WTC11 (cell line): ENCODE data around the gene CCM2. TPM values are rescaled to one million over a fixed set of nuclear protein-coding genes. Genes with fewer than 3 reads are reported as not detected.

Experiments
- ATAC-seq: fragments of 200-7000 bp; cut with Tn5 transposase; 2 replicates; pipeline ENCODE4 v1.10.0; 2021; ENCODE audit warnings: mild to moderate bottlenecking, moderate library complexity
- CTCF ChIA-PET: fragments of 300-600 bp; sonication (Branson Sonifier 250); formaldehyde crosslinking; loops from one replicate; lab custom pipeline; 2021; ENCODE audit warnings: antibody characterized with exemption; lab: Charles Lee
- POLR2A ChIA-PET: fragments of 350-600 bp; sonication (Branson Sonifier 250); formaldehyde crosslinking; loops from one replicate; lab custom pipeline; 2021; ENCODE audit warnings: antibody characterized with exemption; lab: Charles Lee
- DNase-seq: peaks from one replicate; pipeline ENCODE4 v3.0.0; 2021; ENCODE audit warnings: low spot score
- H3K27ac Mint-ChIP-seq: 2 replicates; pipeline ENCODE4 v1.8.0; 2021; ENCODE audit warnings: mixed read lengths
- H3K27me3 Mint-ChIP-seq: 2 replicates; pipeline ENCODE4 v1.8.0; 2021; ENCODE audit warnings: low read depth, mild to moderate bottlenecking, moderate library complexity, mixed read lengths
- H3K36me3 Mint-ChIP-seq: 2 replicates; pipeline ENCODE4 v1.8.0; 2021; ENCODE audit warnings: mixed read lengths
- H3K4me1 Mint-ChIP-seq: 2 replicates; pipeline ENCODE4 v1.8.0; 2022; ENCODE audit warnings: mixed read lengths
- H3K4me3 Mint-ChIP-seq: 2 replicates; pipeline ENCODE4 v1.8.0; 2021; ENCODE audit warnings: mild to moderate bottlenecking, moderate library complexity, mixed read lengths
- H3K9me3 Mint-ChIP-seq: 2 replicates; pipeline ENCODE4 v1.8.0; 2021; ENCODE audit warnings: mixed read lengths
- CREM ChIP-seq: sonication (generic); formaldehyde crosslinking; IDR thresholded peaks from 2 replicates; pipeline ENCODE4 v1.8.1; 2022; ENCODE audit warnings: mild to moderate bottlenecking, missing genetic modification reagents, moderate library complexity
- ETV6 ChIP-seq: sonication (generic); formaldehyde crosslinking; IDR thresholded peaks from 2 replicates; pipeline ENCODE4 v1.8.1; 2022; ENCODE audit warnings: mild to moderate bottlenecking, missing genetic modification reagents
- FOXP1 ChIP-seq: sonication (generic); formaldehyde crosslinking; IDR thresholded peaks from 2 replicates; pipeline ENCODE4 v1.8.0; 2022; ENCODE audit warnings: missing genetic modification reagents, mild to moderate bottlenecking, moderate library complexity, borderline replicate concordance
- GTF2I ChIP-seq: fragments of 250-450 bp; sonication (Bioruptor Pico); conservative IDR thresholded peaks from 2 replicates; pipeline ENCODE4 v1.4.0; 2021; ENCODE audit warnings: mild to moderate bottlenecking
- HMGA2 ChIP-seq: fragments of 250-450 bp; sonication (Bioruptor Pico); IDR thresholded peaks from 2 replicates; pipeline ENCODE4 v1.4.0; 2021; ENCODE audit warnings: mild to moderate bottlenecking, moderate library complexity
- HMGXB4 ChIP-seq: sonication (generic); formaldehyde crosslinking; IDR thresholded peaks from 2 replicates; pipeline ENCODE4 v1.8.1; 2023; ENCODE audit warnings: mild to moderate bottlenecking, moderate library complexity, missing genetic modification reagents
- KAT7 ChIP-seq: sonication (generic); formaldehyde crosslinking; IDR thresholded peaks from 2 replicates; pipeline ENCODE4 v1.8.1; 2023; ENCODE audit warnings: missing genetic modification reagents, mild to moderate bottlenecking, borderline replicate concordance
- MXD4 ChIP-seq: fragments of 250-450 bp; sonication (Bioruptor Pico); IDR thresholded peaks from 2 replicates; pipeline ENCODE4 v1.8.0; 2021; ENCODE audit warnings: mild to moderate bottlenecking, moderate library complexity, borderline replicate concordance
- NFATC4 ChIP-seq: fragments of 250-450 bp; sonication (Bioruptor Pico); IDR thresholded peaks from 2 replicates; pipeline ENCODE4 v1.9.0; 2021; ENCODE audit warnings: mild to moderate bottlenecking
- NR2C2 ChIP-seq: sonication (generic); formaldehyde crosslinking; IDR thresholded peaks from 2 replicates; pipeline ENCODE4 v1.8.0; 2022; ENCODE audit warnings: mild to moderate bottlenecking, missing genetic modification reagents
- PRRX2 ChIP-seq: fragments of 250-450 bp; sonication (Bioruptor Pico); IDR thresholded peaks from 2 replicates; pipeline ENCODE4 v1.8.0; 2021; ENCODE audit warnings: mild to moderate bottlenecking
- RELA ChIP-seq: sonication (generic); formaldehyde crosslinking; IDR thresholded peaks from 2 replicates; pipeline ENCODE4 v1.8.1; 2022; ENCODE audit warnings: missing genetic modification reagents, mild to moderate bottlenecking, borderline replicate concordance
- RORB ChIP-seq: fragments of 250-450 bp; sonication (Bioruptor Pico); IDR thresholded peaks from 2 replicates; pipeline ENCODE4 v1.9.0; 2021; ENCODE audit warnings: mild to moderate bottlenecking
- SP1 ChIP-seq: sonication (generic); formaldehyde crosslinking; conservative IDR thresholded peaks from 2 replicates; pipeline ENCODE4 v1.8.1; 2022; ENCODE audit warnings: missing genetic modification reagents
- TEAD4 ChIP-seq: sonication (generic); formaldehyde crosslinking; IDR thresholded peaks from 2 replicates; pipeline ENCODE4 v1.8.0; 2022; ENCODE audit warnings: mild to moderate bottlenecking, missing genetic modification reagents
- ZNF232 ChIP-seq: sonication (generic); formaldehyde crosslinking; IDR thresholded peaks from 2 replicates; pipeline ENCODE4 v1.8.0; 2022; ENCODE audit warnings: mild to moderate bottlenecking, missing genetic modification reagents
- total RNA-seq: library from RNA; stranded (reverse); gene quantifications from 3 replicates; pipeline ENCODE4 v1.2.3, GENCODE V29; 2021
- TF ChIP-seq, protein P1 (sequence below): fragments of 250-450 bp; sonication (Bioruptor Pico); IDR thresholded peaks from 2 replicates; pipeline ENCODE4 v2.1.2; 2022; ENCODE audit warnings: mild to moderate bottlenecking, moderate library complexity
- TF ChIP-seq, protein P2 (sequence below): sonication (generic); formaldehyde crosslinking; IDR thresholded peaks from 2 replicates; pipeline ENCODE4 v1.8.1; 2022; ENCODE audit warnings: low read depth, missing genetic modification reagents, borderline replicate concordance
- TF ChIP-seq, protein P3 (sequence below): sonication (generic); formaldehyde crosslinking; IDR thresholded peaks from 2 replicates; pipeline ENCODE4 v1.8.1; 2023; ENCODE audit warnings: mild to moderate bottlenecking, missing genetic modification reagents, moderate library complexity
- TF ChIP-seq, protein P4 (sequence below): fragments of 200-600 bp; IDR thresholded peaks from 2 replicates; pipeline ENCODE4 v1.8.0; 2022; ENCODE audit warnings: antibody characterized with exemption
- TF ChIP-seq, protein P5 (sequence below): fragments of 250-450 bp; sonication (Bioruptor Pico); conservative IDR thresholded peaks from 2 replicates; pipeline ENCODE4 v1.9.0; 2021; ENCODE audit warnings: mild to moderate bottlenecking
- TF ChIP-seq, protein P6 (sequence below): sonication (generic); formaldehyde crosslinking; IDR thresholded peaks from 2 replicates; pipeline ENCODE4 v1.8.1; 2022; ENCODE audit warnings: missing genetic modification reagents, borderline replicate concordance

Gene CCM2
- total RNA-seq, 1 experiment from 2014 or later, result 32.7 TPM

DNA sequence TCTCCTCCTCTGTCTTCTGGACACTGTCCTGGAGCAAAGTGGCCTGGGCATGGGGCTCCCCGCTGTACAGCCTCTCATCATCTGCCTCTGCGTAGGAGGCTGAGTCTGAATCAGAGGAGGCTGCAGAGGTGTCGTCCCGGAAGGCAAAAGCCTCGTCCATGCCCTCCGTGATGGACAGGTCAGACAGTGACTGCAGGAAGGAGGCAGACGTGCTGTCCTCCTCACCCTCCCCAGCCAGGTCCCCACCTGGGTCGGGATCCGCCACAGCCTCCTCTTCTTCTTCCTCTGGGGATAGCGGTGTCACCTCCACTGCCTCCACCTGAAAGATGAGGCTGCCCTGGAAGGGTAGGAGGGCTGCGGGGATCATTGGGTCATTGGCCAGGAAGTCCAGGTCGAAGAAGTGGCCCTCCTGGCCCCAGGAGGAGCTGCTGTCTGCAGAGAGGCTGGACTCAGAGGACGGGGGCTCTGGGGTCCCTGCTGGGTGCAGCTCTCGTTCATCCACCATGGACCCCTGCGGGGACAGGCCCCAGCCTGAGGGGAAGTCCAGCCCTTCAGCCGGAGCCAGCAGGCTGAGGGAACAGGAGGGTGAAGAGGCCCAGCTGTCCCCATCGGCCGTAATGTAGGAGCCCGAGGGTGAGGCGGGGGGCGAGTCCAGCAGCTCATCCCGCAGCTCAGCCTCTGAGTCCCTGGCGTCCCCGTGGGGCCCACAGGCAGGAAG is 85.1 kb downstream of the CCM2 start:
- ATAC-seq, result no peak
- Mint-ChIP-seq H3K4me1 (no peaks in the 10 kb centered on the region), H3K27ac (no peak overlapping the region), H3K36me3 (no peaks in the 10 kb centered on the region), H3K4me3 (no peak overlapping the region), H3K9me3 (0 out of 2 replicates have a peak, but pooled peaks cover 2% of the 10 kb centered on the region), H3K27me3 (peaks cover 21% of the 10 kb centered on the region)
- TF ChIP-seq, protein P1, sequence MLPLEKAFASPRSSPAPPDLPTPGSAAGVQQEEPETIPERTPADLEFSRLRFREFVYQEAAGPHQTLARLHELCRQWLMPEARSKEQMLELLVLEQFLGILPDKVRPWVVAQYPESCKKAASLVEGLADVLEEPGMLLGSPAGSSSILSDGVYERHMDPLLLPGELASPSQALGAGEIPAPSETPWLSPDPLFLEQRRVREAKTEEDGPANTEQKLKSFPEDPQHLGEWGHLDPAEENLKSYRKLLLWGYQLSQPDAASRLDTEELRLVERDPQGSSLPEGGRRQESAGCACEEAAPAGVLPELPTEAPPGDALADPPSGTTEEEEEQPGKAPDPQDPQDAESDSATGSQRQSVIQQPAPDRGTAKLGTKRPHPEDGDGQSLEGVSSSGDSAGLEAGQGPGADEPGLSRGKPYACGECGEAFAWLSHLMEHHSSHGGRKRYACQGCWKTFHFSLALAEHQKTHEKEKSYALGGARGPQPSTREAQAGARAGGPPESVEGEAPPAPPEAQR (CRISPR knock-in tag), result no peak
- TF ChIP-seq CREM (CRISPR knock-in tag), result no peak
- TF ChIP-seq ZNF232 (CRISPR knock-in tag), result no peak
- no peak for TF ChIP-seq RORB
- TF ChIP-seq TEAD4 (CRISPR knock-in tag), result no peak
- no peak for TF ChIP-seq HMGXB4 (CRISPR knock-in tag)
- no peak for TF ChIP-seq KAT7 (CRISPR knock-in tag)
- TF ChIP-seq NR2C2 (CRISPR knock-in tag), result no peak
- no peak for TF ChIP-seq NFATC4 (CRISPR knock-in tag)
- no peak for TF ChIP-seq SP1 (CRISPR knock-in tag)
- TF ChIP-seq, protein P2, sequence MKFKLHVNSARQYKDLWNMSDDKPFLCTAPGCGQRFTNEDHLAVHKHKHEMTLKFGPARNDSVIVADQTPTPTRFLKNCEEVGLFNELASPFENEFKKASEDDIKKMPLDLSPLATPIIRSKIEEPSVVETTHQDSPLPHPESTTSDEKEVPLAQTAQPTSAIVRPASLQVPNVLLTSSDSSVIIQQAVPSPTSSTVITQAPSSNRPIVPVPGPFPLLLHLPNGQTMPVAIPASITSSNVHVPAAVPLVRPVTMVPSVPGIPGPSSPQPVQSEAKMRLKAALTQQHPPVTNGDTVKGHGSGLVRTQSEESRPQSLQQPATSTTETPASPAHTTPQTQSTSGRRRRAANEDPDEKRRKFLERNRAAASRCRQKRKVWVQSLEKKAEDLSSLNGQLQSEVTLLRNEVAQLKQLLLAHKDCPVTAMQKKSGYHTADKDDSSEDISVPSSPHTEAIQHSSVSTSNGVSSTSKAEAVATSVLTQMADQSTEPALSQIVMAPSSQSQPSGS (CRISPR knock-in tag), result no peak
- no peak for TF ChIP-seq HMGA2 (CRISPR knock-in tag)
- TF ChIP-seq PRRX2 (CRISPR knock-in tag), result no peak
- no peak for TF ChIP-seq FOXP1 (CRISPR knock-in tag)
- TF ChIP-seq ETV6 (CRISPR knock-in tag), result no peak
- TF ChIP-seq, protein P3, sequence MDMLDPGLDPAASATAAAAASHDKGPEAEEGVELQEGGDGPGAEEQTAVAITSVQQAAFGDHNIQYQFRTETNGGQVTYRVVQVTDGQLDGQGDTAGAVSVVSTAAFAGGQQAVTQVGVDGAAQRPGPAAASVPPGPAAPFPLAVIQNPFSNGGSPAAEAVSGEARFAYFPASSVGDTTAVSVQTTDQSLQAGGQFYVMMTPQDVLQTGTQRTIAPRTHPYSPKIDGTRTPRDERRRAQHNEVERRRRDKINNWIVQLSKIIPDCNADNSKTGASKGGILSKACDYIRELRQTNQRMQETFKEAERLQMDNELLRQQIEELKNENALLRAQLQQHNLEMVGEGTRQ, result no peak
- DNase-seq, result no peak
- CTCF ChIA-PET, result no interaction called here
- POLR2A ChIA-PET, result no interaction called here

DNA sequence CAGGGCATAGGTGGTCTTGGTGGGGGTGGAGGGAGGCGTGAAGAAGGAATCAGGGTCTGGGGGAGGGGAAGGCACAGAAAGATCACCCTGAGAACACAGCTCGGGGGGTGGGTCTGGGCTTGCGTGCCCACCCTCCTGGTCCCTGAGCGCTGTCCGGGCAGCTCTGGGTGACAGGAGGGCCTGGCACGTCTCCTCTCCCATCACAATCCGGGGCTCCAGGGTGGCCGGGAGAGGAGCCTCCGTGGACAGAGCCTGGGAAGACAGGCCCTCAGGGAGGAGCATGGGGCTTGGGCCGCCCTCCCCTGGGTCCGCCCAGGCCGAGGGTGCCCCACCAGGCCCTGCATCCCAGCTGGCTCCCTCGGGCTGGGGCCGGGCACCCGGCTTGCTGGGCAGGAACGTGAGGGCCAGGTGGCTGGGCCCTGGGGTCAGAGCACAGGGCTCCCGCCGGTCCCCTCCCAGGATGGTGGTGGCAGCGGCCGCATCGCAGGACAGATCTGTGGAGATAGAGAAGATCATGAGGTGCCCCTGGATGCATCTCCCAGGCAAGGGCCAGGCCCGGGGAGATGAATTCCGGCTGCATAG is 85.7 kb downstream of the CCM2 start:
- no peak overlapping the region; the same call in 1 of the 2 replicates for H3K4me3 Mint-ChIP-seq
- ATAC-seq (no peak), DNase-seq (no peak)
- POLR2A ChIA-PET, result no interaction called here
- H3K4me1 Mint-ChIP-seq, result no peaks in the 10 kb centered on the region
- no peak overlapping the region for H3K27ac Mint-ChIP-seq
- H3K9me3 Mint-ChIP-seq, result no peaks in the 10 kb centered on the region
- H3K36me3 Mint-ChIP-seq, result no peaks in the 10 kb centered on the region
- CTCF ChIA-PET, result no interaction called here
- H3K27me3 Mint-ChIP-seq, result peaks cover 24% of the 10 kb centered on the region
- TF ChIP-seq, protein P4, sequence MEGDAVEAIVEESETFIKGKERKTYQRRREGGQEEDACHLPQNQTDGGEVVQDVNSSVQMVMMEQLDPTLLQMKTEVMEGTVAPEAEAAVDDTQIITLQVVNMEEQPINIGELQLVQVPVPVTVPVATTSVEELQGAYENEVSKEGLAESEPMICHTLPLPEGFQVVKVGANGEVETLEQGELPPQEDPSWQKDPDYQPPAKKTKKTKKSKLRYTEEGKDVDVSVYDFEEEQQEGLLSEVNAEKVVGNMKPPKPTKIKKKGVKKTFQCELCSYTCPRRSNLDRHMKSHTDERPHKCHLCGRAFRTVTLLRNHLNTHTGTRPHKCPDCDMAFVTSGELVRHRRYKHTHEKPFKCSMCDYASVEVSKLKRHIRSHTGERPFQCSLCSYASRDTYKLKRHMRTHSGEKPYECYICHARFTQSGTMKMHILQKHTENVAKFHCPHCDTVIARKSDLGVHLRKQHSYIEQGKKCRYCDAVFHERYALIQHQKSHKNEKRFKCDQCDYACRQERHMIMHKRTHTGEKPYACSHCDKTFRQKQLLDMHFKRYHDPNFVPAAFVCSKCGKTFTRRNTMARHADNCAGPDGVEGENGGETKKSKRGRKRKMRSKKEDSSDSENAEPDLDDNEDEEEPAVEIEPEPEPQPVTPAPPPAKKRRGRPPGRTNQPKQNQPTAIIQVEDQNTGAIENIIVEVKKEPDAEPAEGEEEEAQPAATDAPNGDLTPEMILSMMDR, result no peak
- TF ChIP-seq GTF2I (CRISPR knock-in tag) (no peak), RELA (no peak), HMGA2 (CRISPR knock-in tag) (no peak), RORB (no peak), MXD4 (CRISPR knock-in tag) (no peak)
- TF ChIP-seq, protein P3, result no peak
- TF ChIP-seq, protein P5, sequence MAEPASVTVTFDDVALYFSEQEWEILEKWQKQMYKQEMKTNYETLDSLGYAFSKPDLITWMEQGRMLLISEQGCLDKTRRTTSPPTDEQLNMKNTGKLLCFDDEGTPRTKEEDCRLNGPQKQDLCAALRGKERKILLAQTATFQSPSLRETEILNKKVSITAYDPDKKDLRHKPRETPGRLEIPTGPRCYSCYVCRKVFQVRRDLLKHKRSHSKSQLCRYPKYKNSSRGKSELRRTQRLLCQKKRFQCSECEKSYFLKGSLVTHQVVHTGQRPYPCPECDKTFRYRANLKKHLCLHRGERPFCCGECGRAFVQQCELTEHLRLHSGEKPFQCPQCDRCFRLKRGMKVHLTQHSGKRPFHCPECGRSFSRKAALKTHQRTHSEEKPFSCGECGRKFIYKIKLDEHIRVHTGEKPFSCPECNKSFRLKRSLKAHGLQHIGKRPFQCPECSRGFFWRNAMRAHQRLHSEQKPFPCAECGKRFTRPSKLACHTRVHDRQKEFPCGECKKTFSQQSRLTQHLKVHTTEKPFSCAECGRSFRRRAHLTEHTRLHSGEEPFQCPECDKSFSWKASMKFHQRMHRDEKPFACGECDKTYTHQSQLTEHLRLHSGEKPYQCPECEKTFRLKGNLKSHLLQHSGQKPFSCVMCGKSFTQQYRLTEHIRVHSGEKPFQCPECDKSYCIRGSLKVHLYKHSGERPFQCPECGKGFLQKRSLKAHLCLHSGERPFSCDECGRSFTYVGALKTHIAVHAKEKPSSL, result no peak
- TF ChIP-seq, protein P6, sequence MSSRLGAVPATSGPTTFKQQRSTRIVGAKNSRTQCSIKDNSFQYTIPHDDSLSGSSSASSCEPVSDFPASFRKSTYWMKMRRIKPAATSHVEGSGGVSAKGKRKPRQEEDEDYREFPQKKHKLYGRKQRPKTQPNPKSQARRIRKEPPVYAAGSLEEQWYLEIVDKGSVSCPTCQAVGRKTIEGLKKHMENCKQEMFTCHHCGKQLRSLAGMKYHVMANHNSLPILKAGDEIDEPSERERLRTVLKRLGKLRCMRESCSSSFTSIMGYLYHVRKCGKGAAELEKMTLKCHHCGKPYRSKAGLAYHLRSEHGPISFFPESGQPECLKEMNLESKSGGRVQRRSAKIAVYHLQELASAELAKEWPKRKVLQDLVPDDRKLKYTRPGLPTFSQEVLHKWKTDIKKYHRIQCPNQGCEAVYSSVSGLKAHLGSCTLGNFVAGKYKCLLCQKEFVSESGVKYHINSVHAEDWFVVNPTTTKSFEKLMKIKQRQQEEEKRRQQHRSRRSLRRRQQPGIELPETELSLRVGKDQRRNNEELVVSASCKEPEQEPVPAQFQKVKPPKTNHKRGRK (CRISPR knock-in tag), result no peak
